OCI-LY1 (cell line): ENCODE results near the gene IMP3.

Source experiments
- EZH2 ChIP-seq: fragments of 200-600 bp; sonication (generic), shearing (Covaris generic); IDR thresholded peaks from 2 replicates; pipeline ENCODE4 v1.8.0; 2017; ENCODE audit warnings: borderline replicate concordance, mixed run types, mild to moderate bottlenecking, antibody characterized with exemption, low read length, moderate library complexity, mixed read lengths
- TF ChIP-seq, protein P1 (sequence below): fragments of 200-600 bp; sonication (generic), shearing (Covaris generic); IDR thresholded peaks from 2 replicates; pipeline ENCODE4 v1.5.1; 2017; ENCODE audit warnings: mild to moderate bottlenecking, antibody characterized with exemption, low read length, moderate library complexity, mixed read lengths

DNA sequence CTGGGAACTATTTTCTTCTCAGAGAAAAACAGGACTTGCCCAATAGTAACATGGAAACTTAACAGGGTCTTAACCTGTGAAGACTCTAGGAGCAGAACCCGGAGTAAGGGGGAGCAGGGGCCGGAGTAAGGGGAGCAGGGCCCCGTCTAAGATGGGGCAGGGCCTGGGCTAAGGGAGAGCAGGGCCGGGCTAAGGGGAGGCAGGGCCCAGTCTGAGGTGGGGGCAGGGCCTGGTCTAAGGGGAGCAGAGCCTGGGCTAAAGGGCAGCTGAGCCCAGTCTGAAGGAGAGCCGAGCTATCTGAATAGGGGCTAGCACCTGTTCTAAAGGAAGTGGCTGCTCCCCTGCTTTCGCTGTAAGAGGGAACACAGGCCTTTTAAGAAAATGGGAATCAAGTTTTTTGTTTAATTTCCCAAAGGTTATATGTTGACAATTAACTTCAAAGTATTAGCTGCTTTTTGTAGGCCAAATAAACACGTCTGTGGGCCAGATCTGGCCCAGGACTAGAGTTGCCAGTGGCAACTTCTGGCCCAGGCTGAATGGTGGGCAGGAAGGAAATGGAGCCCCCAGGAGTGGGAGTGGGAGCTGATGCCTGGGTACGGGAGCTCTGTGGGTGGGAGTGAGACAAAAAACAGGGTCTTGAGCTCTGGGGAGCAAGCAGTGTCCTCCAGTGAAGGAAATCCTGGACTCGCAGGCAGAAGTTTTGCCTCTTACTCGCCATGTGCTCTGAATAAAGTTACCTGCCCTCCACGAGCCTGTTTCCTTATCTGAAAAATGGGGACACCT is 40.2 kb upstream of the IMP3 start:
- no peak for TF ChIP-seq EZH2
- TF ChIP-seq, protein P1, sequence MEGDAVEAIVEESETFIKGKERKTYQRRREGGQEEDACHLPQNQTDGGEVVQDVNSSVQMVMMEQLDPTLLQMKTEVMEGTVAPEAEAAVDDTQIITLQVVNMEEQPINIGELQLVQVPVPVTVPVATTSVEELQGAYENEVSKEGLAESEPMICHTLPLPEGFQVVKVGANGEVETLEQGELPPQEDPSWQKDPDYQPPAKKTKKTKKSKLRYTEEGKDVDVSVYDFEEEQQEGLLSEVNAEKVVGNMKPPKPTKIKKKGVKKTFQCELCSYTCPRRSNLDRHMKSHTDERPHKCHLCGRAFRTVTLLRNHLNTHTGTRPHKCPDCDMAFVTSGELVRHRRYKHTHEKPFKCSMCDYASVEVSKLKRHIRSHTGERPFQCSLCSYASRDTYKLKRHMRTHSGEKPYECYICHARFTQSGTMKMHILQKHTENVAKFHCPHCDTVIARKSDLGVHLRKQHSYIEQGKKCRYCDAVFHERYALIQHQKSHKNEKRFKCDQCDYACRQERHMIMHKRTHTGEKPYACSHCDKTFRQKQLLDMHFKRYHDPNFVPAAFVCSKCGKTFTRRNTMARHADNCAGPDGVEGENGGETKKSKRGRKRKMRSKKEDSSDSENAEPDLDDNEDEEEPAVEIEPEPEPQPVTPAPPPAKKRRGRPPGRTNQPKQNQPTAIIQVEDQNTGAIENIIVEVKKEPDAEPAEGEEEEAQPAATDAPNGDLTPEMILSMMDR = no peak
